ENCODE results near the gene PDCD1. TPM values are rescaled to one million over a fixed set of nuclear protein-coding genes. Genes with fewer than 3 reads are reported as not detected.
A peak's percentile ranks its signal among the peaks of the same experiment; 100 is the strongest.

PDCD1 gene
- total and polyA plus RNA-seq, 2 of the 8 experiments (the other 6 are each of a cell fraction or from before 2014, with no cell fraction given): 0.48 to 1.1 TPM

DNA sequence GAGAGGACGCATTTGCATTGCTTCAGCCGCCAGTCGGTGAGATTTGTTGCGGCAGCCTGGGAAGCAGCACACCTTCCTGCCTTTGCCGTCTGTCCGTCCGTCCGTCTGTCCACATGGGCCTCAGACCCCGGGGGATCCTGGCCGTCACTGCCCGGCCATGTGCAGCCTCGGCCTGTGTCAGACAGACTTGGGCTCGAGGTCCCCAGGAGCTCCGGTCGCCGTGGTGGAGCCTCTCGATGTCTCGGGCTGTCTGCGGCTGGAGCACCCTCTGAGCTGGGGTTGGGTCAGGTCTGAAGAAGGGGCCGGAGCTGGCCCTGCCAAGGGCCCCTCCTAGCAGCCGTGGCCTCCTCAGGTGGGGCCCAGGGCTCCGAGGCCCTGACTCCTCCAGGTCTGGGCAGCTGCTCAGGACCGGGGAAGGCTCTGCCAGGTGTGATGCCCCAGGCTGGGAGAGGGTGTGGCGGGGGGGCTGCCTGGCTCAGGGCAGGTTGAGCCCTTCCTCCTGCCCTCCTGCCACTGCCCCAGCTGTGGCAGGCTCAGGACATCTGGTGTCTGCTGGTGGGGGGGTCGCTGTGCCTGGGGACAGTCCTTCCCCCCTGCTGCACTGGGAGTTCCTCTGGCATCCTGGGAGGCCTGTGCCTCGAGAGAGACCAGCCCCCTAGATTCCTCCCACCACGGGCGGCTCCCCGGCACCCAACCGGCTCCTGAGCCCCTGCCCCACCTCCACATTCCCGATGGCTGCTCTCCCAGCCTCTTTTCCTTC lies 37.9 kb downstream of the PDCD1 start:
- H3K79me1 ChIP-seq (ENCODE audit: low read depth, low read length): no peaks in the 10 kb centered on the region
- no peak overlapping the region for H3K56ac ChIP-seq (replicated peaks; ENCODE audit: insufficient read length, low read depth, low read length)
- H2BK20ac ChIP-seq (ENCODE audit: low read length): no peak overlapping the region
- peaks cover 0 to 9% (median 0%) of the 10 kb centered on the region in 4 experiments; a peak in 2 of 7 replicates for H3K4me1 ChIP-seq (replicated peaks in 1 of 4; ENCODE audit: control insufficient read depth in 3 of 4, insufficient read depth in 4 of 4, low read length in 3 of 4)
- H3K79me2 ChIP-seq (ENCODE audit: control insufficient read depth in 1 of 2, insufficient read depth in 2 of 2, low read length in 2 of 2): no peaks in the 10 kb centered on the region
- H3K23ac ChIP-seq (ENCODE audit: insufficient read length): no peak overlapping the region
- no peak overlapping the region for H2BK15ac ChIP-seq (ENCODE audit: low read length)
- no peak overlapping the region for H3K9ac ChIP-seq (replicated peaks in 1 of 4; ENCODE audit: extremely low read depth in 1 of 4, low read depth in 3 of 4, low read length in 3 of 4)
- peak overlapping the region; percentile 66; the same call in 1 of the 2 replicates for H2BK5ac ChIP-seq (ENCODE audit: low read depth, low read length)
- no peaks in the 10 kb centered on the region for H3K27me3 ChIP-seq (replicated peaks in 1 of 4; ENCODE audit: control insufficient read depth in 3 of 4, extremely low read depth in 1 of 4, insufficient read depth in 3 of 4, low read length in 3 of 4)
- no peak overlapping the region for H3K4ac ChIP-seq (replicated peaks; ENCODE audit: insufficient read length, low read depth, low read length)
- no peak overlapping the region for H3K27ac ChIP-seq (ENCODE audit: low read depth, low read length)
- FAIRE-seq (no peak), DNase-seq (ENCODE audit: low read depth in 1 of 2, low spot score in 2 of 2) (no peak)
- H3K4me2 ChIP-seq (ENCODE audit: insufficient read depth in 1 of 2, low read depth in 2 of 2, low read length in 2 of 2): no peak overlapping the region
- H2AK5ac ChIP-seq (ENCODE audit: low read depth, low read length): 0 out of 2 replicates have a peak overlapping the region, but pooled peaks have one; percentile 65
- 0 out of 2 replicates have a peak overlapping the region, but pooled peaks have one; percentile 9 for H2BK12ac ChIP-seq (ENCODE audit: low read depth, low read length)
- H2AFZ ChIP-seq (ENCODE audit: low read length): no peak overlapping the region
- CTCF ChIA-PET (ENCODE audit: partially characterized antibody): no interaction called here
- no peak overlapping the region; the same call in 1 of the 2 replicates for H3K18ac ChIP-seq (ENCODE audit: extremely low read depth, low read length)
- H4K91ac ChIP-seq (replicated peaks; ENCODE audit: insufficient read length, low read length): peak overlapping the region; percentile 40
- peaks cover 0 to 5% of the 10 kb centered on the region in 2 experiments; a peak in 2 of 4 replicates for H3K9me3 ChIP-seq (ENCODE audit: insufficient read depth in 2 of 2, low read depth in 1 of 2, low read length in 1 of 2)
- H3K23me2 ChIP-seq (ENCODE audit: low read depth, low read length): no peaks in the 10 kb centered on the region
- H3K14ac ChIP-seq (ENCODE audit: insufficient read length): no peak overlapping the region
- peak overlapping the region; percentile 51; the same call in 1 of the 2 replicates for H4K8ac ChIP-seq (ENCODE audit: extremely low read depth, insufficient read depth, low read length)
- no peaks in the 10 kb centered on the region for H3K36me3 ChIP-seq (ENCODE audit: control insufficient read depth in 2 of 4, insufficient read depth in 4 of 4, low read length in 3 of 4)
- TF ChIP-seq RNF2 (IDR thresholded peaks at IDR 0.05; ENCODE audit: borderline replicate concordance, low read depth, low read length, missing control alignments, poor library complexity, severe bottlenecking) (no peak), CHD1 (IDR thresholded peaks at IDR 0.05; ENCODE audit: low read depth, low read length) (no peak), PHF8 (conservative IDR thresholded peaks at IDR 0.05; ENCODE audit: low read depth, low read length) (no peak), EZH2 (IDR thresholded peaks at IDR 0.05; ENCODE audit: low read depth, low read length, severe bottlenecking) (no peak), POLR2AphosphoS5 (IDR thresholded peaks at IDR 0.05; ENCODE audit: low read depth, low read length) (no peak), TCF12 (IDR thresholded peaks at IDR 0.05; ENCODE audit: low read depth, low read length) (no peak), CTBP2 (IDR thresholded peaks at IDR 0.05; ENCODE audit: borderline replicate concordance, insufficient read depth, insufficient read length, low read length) (no peak), GABPA (IDR thresholded peaks at IDR 0.05; ENCODE audit: borderline replicate concordance, insufficient read depth, low read length) (no peak), ZNF274 (IDR thresholded peaks at IDR 0.05; ENCODE audit: borderline replicate concordance, extremely low read depth, low read length) (no peak)
- POLR2A ChIA-PET (ENCODE audit: partially characterized antibody): interaction anchor here (0.7 to 1.4 kb wide), 2 partner anchors 17 to 25 kb away, joined by 3 read pairs; no protein-coding TSS in a partner anchor
- H2BK120ac ChIP-seq (replicated peaks; ENCODE audit: low read depth, low read length): no peak overlapping the region
- H3K4me3 ChIP-seq (ENCODE audit: extremely low read depth in 1 of 4, insufficient read depth in 2 of 4, low read depth in 3 of 4, low read length in 4 of 4): no peak overlapping the region
- no peaks in the 10 kb centered on the region for H4K20me1 ChIP-seq (replicated peaks in 1 of 2; ENCODE audit: control insufficient read depth in 1 of 2, insufficient read depth in 2 of 2, low read length in 2 of 2)
- H4K5ac ChIP-seq (ENCODE audit: insufficient read length, low read depth, low read length): no peak overlapping the region
- 87% methylated on average over 30 of the region's 31 CpGs; no CpG with 5 or more reads in 1 of the 2 experiments for WGBS, 2 experiments (ENCODE audit: extremely low coverage in 1 of 2, insufficient coverage in 1 of 2, insufficient read length in 1 of 2, insufficient replicate concordance in 2 of 2, low coverage in 1 of 2, low lambda C conversion rate in 2 of 2, missing lambda C conversion rate in 1 of 2)

Data from H1 (cell line).